ENCODE results near the gene SAA1.

SAA1 gene

GRCh38 chr11:18225913-18226312 is 40.2 kb upstream of the SAA1 start:
- no peak overlapping the region for H3K4me3 ChIP-seq (replicated peaks; ENCODE audit: insufficient read depth, low read length)
- no peaks in the 10 kb centered on the region for H3K27me3 ChIP-seq (ENCODE audit: insufficient read depth, poor library complexity, severe bottlenecking)
- DNase-seq (ENCODE audit: low read depth in 1 of 2, low spot score in 1 of 2) = no peak
- no peak overlapping the region for H3K27ac ChIP-seq (replicated peaks)
- no peak for TF ChIP-seq SPI1 (IDR thresholded peaks at IDR 0.05; ENCODE audit: borderline replicate concordance, low read depth)
- TF ChIP-seq CTCF (IDR thresholded peaks at IDR 0.05; ENCODE audit: insufficient read depth, low read length) = no peak
- no peak for TF ChIP-seq POLR2AphosphoS5 (IDR thresholded peaks at IDR 0.05; ENCODE audit: low read depth)
- TF ChIP-seq REST (IDR thresholded peaks at IDR 0.05; ENCODE audit: insufficient replicate concordance, low read depth) = no peak
- TF ChIP-seq GABPA (IDR thresholded peaks at IDR 0.05; ENCODE audit: low read depth) = no peak

- peak; percentile 8 to 38 for DNase-seq (ENCODE audit: low read depth in 1 of 2, low spot score in 1 of 2)
- Histone ChIP-seq H3K27me3 (ENCODE audit: insufficient read depth, poor library complexity, severe bottlenecking) (no peaks in the 10 kb centered on the region), H3K4me3 (replicated peaks; ENCODE audit: insufficient read depth, low read length) (no peak overlapping the region), H3K27ac (replicated peaks) (no peak overlapping the region)
- TF ChIP-seq SPI1 (IDR thresholded peaks at IDR 0.05; ENCODE audit: borderline replicate concordance, low read depth) = peak; percentile 82
- no peak for TF ChIP-seq REST (IDR thresholded peaks at IDR 0.05; ENCODE audit: insufficient replicate concordance, low read depth)
These were observed 36.6 kb upstream of the SAA1 start for GRCh38 chr11:18229501-18229900.

- TF ChIP-seq SPI1 (IDR thresholded peaks at IDR 0.05; ENCODE audit: borderline replicate concordance, low read depth) = no peak
- no peak for TF ChIP-seq CTCF (IDR thresholded peaks at IDR 0.05; ENCODE audit: insufficient read depth, low read length)
- TF ChIP-seq GABPA (IDR thresholded peaks at IDR 0.05; ENCODE audit: low read depth) = no peak
- no peak for TF ChIP-seq REST (IDR thresholded peaks at IDR 0.05; ENCODE audit: insufficient replicate concordance, low read depth)
- TF ChIP-seq POLR2AphosphoS5 (IDR thresholded peaks at IDR 0.05; ENCODE audit: low read depth) = no peak
- H3K4me3 ChIP-seq (replicated peaks; ENCODE audit: insufficient read depth, low read length) = no peak overlapping the region
- no peaks in the 10 kb centered on the region for H3K27me3 ChIP-seq (ENCODE audit: insufficient read depth, poor library complexity, severe bottlenecking)
- no peak for DNase-seq (ENCODE audit: low read depth in 1 of 2, low spot score in 1 of 2)
- no peak overlapping the region for H3K27ac ChIP-seq (replicated peaks)
These were observed 35.2 kb upstream of the SAA1 start for GRCh38 chr11:18230859-18231258.

GRCh38 chr11:18233912-18234311 is 32.2 kb upstream of the SAA1 start:
- Histone ChIP-seq H3K27me3 (ENCODE audit: insufficient read depth, poor library complexity, severe bottlenecking) (peaks cover 2% of the 10 kb centered on the region), H3K4me3 (replicated peaks; ENCODE audit: insufficient read depth, low read length) (no peak overlapping the region), H3K27ac (replicated peaks) (no peak overlapping the region)
- no peak for TF ChIP-seq REST (IDR thresholded peaks at IDR 0.05; ENCODE audit: insufficient replicate concordance, low read depth)
- no peak for TF ChIP-seq POLR2AphosphoS5 (IDR thresholded peaks at IDR 0.05; ENCODE audit: low read depth)
- no peak for TF ChIP-seq CTCF (IDR thresholded peaks at IDR 0.05; ENCODE audit: insufficient read depth, low read length)
- no peak for TF ChIP-seq SPI1 (IDR thresholded peaks at IDR 0.05; ENCODE audit: borderline replicate concordance, low read depth)
- TF ChIP-seq GABPA (IDR thresholded peaks at IDR 0.05; ENCODE audit: low read depth) = no peak
- DNase-seq (ENCODE audit: low read depth in 1 of 2, low spot score in 1 of 2) = no peak
